NCI-H1105 (cell line): ENCODE measurements around the gene GGT5.
"Not testable (repeated sequence)": the region's sequence is repeated elsewhere in the genome, so short reads cannot be mapped to it uniquely, and the experiment has no call there.

Experiments used
- DNase-seq: peaks from one replicate; lab custom pipeline; 2025; lab: John Stamatoyannopoulos, UW

GGT5 gene

DNA sequence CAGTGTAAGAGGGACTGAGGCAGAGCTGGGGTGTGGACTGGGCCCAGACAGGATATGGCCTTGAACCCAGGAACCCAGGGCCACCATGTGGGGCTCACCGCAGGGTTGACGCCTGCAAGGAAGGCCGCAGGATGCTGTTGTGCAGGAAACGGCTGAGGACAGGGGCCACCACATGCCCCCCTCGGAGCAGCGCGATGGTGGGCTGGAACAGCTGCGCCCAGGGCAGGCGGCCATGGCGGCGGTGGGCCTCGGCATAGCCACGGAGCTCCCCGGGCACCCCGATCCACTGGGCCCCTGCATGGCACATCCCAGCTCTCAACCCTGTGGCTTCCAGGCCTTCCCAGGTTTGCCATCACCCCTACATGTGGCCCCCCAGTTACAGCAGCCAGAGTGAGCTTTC, 12.2 kb downstream of the GGT5 start:
- DNase-seq = no peak

DNA sequence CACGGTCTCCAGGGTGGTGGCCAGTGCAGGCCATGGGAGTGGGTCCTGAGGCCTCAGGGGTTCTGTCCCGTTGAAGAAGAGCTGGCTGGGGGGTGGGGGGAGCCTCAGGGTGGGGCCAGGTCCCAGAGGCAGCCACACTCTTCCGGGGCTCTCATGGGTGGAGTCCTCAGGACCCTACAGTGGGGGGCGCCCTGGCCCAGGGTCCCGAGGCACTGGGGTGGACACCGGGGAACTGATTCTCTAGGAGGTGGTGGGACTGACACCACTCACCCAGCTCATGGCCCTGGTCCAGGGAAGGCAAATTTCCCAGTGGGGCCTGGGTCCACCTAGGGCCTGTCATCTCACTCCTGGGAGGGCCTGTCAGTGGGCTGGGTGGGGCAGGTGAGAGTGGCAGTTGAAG, 12.8 kb downstream of the GGT5 start:
- DNase-seq = no peak

DNA sequence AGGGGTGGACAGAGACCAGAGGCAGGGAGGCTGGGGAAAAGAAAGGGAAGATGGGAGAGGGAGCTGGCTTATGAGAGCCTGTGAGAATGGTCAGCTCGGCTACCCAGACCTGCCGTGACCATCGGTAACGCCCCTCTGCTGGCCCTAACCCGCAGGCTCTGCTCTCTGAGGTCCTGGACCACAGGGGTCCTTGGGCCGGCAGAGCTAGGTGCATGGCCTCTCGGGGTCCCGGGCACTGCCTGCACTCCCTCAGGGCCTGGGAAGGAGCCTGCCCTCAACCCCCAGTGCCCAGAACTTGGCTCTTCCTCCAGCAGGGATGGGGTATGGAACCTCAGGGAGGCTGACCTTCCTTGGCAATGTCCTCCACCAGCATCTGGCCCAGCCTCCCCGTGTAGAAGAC, 13.2 kb downstream of the GGT5 start:
- no peak for DNase-seq

DNA sequence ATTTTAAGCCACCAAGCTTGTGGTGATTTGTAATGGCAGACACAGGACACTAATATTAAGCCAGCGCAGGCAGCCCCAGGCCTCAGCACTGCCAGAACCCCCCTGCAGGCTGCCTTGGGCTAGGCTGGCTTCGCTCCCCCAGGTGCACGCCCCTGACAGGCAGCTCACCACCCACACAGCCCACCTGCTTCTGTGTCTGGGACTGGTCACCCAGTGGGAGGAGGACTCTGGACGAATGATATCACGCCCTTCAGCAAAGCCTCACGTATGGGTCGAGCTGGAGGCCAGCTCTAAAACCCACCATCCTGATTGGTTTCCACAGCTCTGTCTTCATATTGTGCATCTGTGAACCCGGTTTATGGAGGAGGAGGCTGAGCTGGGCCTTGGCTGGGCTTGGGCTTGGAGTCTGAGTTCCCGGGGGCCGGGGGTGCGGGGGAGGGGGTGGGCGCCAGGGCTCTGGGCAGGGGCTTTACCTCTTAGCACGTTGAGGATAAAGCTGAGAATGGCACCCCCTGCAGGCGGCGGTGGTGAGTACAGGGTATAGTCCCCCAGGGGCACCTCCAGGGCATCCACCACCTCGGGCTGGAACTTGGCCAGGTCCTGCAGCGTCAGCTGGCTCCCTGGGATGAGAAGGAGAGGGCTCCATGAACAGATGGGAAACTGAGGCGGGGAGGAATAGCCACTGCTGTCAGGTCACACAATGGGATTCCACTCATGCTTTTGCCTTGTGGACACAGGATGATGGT, 13.8 kb downstream of the GGT5 start:
- DNase-seq = no peak

DNA sequence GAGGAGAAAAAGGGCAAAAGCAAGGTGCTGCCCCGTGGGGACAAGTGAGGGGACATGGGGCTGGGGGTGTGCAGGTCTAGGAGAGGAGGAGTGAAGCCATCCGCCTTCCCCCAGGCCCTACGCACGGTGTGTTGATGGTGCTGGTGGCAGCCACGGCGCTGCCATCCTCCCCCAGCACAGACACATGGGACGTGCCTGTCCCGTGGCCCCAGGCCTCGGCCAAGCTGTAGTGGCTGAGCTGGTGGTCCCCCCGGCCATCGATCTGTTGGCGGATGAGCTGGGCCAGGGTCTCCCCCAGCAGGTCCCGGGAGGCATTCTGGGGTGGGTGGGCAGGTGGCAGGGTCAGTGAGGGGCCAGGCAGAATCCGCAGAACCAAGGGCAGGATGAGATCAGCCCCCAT, 18.9 kb downstream of the GGT5 start:
- no peak for DNase-seq

DNA sequence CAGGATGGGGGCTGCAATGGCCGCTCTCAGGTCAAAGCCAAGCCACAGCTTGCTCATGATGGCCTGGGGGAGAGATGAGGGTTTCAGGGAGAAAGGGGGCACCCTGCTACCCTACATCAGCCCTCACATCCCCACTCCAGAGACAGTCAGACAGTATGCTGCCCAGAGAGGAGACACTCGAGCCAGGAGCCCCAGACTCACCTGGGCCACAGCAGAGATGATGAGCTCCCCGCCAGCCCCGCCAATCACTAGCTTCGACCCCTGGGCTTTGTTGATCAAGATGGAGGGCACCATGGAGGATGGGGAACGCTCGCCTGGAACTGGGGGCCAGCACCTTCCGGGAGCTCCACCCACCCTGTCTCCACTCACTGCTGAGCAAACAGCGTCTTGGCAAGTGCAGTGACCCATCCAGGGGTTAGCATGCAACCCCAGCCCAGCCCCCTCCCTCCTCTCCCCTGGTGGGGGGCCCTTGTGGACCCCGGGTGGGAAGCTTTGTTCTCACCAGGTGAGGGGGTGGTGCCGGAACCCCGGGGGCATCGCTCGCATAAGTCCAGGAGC, 19.8 kb downstream of the GGT5 start:
- no peak for DNase-seq

DNA sequence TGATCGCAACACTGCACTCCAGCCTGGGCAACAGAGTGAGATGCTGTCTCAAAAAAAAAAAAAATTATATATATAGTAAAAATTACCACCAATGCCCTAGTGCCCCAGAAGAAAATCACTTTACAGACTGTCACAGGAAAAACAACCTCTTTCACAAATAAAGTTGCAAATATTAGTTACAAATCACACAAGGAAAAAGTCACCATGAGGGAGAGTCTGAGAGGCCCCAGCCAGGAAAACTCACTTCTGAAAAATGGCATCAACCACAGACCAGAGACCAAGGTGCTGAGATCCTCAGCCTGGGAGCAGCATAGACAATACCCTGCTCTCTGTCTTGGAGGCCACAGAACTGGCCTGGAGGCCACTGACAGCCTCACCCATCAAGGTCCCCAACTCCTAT, 20.4 kb downstream of the GGT5 start:
- DNase-seq = no peak

DNA sequence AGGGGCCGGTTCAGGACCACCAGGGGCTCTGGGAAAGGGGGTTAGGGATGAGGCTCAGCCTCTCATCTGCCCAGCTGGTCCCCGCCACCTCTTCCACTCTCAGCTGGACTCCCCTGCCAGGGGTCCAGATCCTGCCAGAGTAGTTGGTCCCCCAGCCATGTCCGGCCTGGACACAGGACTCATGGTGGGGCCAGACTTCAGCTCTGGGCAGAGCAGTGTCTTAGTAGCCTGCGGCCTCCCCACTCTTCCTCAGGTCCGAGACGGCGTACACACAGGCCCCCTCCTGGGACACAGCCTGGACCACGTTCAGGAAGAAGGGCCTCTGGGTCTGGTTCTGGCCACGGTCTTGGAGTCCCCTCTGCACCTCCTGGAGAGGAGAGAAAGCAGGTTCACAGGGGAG, 25.1 kb downstream of the GGT5 start:
- DNase-seq = no peak

DNA sequence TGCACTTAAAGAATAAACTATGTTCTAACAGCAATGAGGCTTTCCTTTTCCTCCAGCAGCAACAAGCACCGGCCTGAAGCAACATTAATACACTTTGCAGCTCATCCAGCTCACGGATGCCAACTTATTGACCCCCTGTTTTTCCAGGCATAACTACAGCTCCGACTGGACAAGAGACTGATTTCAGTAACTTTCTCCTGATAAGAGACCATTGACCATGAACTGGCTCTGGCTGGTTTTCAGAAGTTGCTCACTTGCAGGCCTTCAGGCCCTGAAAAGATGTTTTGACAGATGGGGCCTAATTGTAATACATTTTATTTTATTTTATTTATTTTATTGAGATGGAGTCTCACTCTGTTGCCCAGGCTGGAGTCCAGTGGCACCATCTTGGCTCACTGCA, 27.5 kb downstream of the GGT5 start:
- no peak for DNase-seq

DNA sequence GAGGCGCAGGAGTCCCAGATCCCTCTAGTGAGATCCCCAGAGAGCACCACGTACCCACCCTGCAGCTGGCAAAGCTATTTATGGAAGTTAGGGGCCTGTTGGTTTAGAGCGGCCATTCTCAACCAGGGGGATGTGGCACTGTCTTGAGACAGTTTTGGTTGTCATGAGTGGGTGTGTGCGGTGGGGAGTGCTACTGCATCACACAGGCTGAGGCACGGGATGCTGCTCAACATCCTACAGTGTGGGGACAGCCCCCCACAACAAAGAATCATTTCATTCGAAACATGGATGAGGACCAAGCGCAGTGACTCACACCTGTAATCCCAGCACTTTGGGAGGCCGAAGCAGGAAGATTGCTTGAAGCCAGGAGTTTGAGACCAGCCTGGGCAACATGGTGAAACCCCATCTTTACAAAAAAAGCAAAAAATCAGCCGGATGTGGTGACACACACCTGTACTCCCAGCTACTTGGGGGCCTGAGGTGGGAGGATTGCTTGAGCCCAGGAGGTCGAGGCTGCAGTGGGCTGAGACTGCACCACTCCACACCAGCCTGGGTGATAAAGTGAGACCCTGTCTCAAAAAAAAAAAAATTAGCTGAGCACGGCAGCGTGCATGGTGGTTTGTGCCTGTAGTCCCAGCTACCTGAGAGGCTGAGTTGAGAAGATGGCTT, 28.2 kb downstream of the GGT5 start:
- no peak for DNase-seq

DNA sequence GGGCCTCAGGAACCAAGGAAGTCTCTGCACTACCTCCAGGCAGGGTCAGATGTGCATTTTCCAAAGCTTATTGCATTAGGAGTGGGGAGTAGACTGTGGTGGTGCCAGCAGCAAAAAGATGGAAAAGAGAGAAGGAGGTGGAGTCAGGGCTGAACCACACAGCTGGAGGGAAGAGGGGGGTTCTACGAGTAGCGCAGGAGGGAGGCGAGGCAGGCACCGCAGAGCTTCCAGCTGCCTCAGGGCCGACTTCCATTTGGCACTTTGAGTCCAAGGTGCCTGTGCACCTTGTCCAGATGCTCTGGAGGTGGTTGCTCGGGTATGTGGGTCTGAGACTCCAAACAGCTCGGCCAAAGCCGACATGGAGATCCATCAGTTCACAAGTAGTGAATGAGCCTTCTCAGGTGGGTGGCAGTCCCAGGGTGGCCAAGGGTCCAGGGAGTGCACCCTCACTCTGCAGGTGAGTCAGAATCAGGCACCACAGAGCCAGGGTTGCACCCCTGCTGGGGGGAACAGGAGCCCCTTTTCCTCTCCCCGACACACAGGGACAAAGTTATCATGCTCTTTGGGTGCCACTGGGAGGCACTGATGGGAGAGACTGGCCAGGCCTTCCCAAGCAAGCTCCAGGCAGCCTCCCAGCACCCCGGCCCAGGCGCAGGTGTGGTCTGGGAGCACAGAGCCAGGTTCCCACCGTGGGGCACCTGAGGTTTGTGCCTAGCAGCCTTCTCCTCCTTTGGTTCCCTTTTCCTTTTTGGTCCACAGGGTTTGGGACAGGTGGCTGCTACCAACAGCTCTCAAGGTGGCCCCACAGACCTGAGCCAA, 30.2 kb downstream of the GGT5 start:
- DNase-seq = no peak

DNA sequence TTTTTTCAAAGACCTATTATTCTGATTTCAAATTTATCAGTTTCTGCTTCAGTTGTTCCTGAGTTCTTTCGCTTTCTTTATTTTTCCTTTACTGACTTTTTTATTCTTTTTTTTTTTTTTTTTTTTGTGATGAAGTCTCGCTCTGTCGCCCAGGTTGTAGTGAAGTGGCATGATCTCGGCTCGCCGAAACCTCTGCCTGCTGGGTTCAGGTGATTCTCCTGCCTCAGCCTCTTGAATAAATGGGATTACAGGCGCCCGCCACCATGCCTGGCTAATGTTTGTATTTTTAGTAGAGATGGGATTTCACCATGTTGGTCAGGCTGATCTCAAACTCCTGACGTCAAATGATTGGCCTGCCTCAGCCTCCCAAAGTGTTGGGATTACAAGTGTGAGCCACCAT, 31.8 kb downstream of the GGT5 start:
- DNase-seq = not testable (repeated sequence)

DNA sequence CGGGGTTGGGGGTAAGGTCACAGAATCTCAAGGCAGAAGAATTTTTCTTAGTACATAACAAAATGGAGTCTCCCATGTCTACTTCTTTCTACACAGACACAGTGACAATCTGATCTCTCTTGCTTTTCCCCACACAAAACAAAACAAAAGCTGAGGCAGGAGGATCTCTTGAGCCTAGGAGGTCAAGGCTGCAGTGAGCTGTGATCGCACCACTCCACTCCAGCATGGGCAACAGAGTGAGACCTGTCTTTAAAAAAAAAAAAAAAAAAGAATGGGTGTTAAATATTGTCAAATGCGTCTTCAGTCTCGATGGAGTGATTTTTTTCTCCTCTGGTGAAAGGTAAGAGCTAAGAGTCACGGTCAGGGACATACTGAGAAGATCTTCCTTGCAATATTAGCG, 33.2 kb downstream of the GGT5 start:
- not testable (repeated sequence) for DNase-seq

DNA sequence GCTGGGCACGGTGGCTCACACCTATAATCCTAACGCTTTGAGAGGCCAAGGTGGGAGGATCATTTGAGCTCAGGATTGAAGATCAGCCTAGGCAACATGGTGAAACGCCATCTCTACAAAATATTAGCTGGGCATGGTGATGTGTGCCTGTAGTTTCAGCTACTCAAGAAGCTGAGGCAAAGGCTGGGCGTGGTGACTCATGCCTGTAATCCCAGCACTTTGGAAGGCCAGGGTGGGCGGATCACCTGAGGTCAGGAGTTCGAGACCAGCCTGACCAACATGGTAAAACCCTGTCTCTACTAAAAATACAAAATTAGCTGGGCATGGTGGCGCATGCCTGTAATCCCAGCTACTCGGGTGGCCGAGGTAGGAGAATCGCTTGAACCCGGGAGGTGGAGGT, 34.5 kb downstream of the GGT5 start:
- DNase-seq = not testable (repeated sequence)

DNA sequence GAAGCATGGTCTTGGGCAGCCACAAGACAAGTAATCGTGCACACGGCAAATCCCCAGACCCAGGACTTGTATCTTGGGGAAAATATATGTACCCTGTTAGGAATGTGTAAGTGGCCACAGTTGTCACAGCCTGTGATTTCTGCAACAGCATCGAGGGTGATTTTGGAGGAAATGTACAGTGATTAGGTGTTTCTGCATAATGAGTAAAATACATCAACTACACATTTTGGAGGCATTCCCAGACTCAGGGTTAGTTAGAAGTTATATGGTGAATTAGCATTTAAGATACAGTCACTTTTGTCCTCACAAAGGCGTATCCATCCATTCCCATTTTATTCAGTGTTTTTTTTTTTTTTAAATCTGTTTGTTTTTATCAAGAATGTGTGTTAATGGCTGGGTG, 35.2 kb downstream of the GGT5 start:
- DNase-seq = no peak

DNA sequence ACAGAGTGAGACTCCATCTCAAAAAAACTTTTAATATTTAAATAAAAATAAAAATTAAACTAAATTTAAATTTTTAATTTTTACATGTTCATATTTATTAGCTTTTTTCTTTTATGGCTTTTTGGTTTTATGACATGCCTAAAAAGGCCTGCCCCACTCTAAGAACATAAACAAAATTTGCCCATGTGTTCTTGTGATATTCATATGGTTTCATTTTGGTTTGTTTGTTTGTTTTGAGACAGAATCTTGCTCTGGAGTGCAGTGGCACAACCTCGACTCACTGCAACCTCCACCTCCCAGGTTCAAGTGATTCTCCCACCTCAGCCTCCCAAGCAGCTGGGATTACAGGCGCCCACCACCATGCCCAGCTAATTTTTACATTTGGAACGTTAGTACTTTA, 35.9 kb downstream of the GGT5 start:
- no peak for DNase-seq

DNA sequence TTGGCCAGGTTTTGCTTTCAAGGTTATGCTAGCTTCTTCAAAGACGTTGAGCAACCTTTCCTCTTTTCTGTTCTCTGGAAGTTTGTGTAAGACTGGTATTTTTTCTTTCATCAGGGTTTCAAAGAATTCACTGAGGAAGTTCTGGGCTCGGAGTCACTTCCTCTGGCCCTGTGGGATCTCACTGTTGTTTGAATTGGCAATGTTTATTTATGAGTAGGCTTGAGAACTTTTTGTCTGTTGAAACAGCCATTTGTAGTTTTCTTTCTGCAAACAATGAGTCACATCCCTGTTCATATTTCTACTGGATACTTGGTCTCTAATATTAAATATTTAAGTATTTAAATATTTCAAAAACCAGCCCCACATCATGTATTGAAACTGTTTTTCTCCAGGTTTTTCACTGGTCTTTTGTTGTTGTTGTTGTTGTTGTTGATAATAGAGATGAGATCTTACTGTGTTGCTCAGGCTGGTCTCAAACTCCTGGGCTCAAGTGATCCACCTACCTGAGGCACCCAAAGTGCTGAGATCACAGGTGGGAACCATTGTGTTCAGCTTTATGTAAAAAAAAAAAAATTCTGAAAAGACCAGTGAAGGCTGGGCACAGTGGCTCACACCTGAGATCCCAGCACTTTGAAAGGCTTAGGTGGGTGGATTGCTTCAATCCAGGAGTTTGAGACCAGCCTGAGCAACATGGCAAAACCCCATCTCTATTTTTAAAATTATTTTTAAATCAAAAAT, 36.7 kb downstream of the GGT5 start:
- no peak for DNase-seq

DNA sequence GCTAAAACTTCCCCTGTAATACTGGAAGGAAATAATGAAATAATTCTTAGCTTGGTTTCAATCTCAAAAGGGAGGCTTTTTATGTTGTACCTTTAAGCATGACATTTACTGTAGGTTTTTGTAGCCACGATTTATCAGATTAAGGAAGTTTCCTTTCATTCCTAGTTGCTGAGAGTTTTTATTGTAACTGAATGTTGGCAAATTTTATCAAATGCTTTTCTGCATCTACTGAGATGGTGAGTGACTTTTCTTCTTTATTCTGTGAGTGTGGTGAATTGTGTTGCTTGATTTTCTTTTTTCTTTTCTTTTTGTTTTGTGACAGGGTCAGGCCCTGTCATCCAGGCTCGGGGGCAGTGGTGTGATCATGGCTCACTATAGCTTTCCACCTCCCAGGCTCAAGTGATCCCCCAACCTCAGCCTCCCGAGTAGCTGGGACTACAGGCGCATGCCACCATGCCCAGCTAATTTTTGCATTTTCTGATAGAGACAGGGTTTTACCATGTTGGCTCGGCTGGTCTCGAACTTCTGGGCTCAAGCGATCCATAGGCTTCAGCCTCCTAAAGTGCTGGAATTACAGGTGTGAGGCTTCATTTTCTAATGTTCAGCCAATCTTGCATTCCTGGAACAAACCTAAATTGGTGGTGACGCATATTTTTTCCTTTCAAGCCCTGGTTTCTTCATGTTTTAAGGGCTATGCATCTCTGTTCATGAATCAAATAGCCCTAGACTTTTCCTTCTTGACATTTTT, 37.4 kb downstream of the GGT5 start:
- DNase-seq = no peak

DNA sequence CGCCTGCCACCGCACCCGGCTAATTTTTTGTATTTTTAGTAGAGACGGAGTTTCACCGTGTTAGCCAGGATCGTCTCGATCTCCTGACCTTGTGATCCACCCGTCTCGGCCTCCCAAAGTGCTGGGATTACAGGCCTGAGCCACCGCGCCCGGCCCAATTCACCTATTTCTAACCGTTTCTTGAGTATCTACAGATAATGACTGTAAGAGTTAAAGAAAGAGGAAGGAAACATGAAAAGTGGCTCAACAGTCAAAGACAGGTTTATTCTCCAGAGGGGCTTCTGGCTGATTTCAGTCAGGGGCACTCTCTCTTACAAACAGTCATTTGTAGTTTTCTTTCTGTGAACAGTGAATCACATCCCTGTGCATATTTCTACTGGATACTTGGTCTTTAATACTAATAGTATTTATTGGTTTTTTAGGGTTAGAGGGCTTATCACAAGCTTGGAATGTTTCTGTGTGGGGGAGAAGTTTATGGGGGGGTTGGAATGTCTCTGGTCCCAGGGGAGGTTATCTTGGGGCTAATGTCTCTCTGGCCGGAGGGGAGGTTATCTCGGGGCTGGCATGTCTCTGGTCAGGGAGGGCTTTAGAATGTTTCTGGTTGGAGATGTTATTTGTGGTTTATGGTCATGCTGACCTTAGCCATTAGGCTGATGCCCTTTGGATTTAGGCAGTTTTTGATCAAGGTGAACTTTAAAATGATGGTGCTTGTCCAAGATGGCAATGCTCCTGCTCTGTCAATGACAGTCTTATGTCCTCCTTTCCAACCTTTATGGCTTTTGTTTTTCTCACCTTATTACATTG, 38.2 kb downstream of the GGT5 start:
- DNase-seq = not testable (repeated sequence)

DNA sequence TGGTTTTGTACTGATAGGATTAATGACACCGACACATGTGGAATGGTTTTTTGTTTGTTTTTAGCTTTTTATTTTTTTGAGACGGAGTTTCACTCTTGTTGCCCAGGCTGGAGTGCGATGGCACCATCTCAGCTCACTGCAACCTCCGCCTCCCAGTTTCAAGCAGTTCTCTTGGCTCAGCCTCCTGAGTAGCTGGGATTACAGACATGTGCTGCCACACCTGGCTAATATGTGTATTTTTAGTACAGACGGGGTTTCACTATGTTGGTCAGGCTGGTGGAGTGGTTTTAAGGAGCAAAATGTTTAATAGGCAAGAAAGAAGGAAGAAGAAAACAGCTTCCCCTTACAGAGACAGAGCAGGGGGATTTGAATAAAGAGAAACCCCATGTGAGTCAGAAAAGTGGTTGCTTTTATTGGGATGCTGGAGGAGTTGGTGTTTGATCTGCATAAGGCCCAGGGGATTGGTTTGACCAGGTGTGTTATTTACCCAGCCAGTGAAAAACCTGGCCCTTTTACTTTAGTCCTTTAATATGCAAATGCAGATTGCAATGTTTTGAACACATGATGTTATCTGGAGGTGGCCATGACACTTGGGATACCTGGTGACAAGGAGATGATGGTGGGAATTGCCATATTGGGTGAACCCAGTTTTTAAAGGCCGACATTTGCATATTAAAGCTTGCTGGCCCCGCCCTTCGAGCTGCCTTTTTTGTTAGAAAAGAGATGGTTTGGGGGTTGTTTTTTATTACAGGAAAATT, 39.3 kb downstream of the GGT5 start:
- no peak for DNase-seq
